SK-N-MC (cell line): ENCODE results near the gene KDSR.

Experiments
- DNase-seq: peaks from one replicate; pipeline ENCODE4 v3.0.0-alpha.2; 2011; ENCODE audit warnings: low read depth, low spot score
- H3K27ac ChIP-seq: fragments of 200-600 bp; sonication (generic); 2 replicates; pipeline ENCODE4 v1.5.1; 2016; ENCODE audit warnings: mixed run types
- H3K36me3 ChIP-seq: fragments of 200-600 bp; sonication (generic); 2 replicates; pipeline ENCODE4 v1.6.1; 2017; ENCODE audit warnings: antibody characterized with exemption, low read length, mixed read lengths; ENCODE audit not compliant: insufficient read depth
- H3K4me3 ChIP-seq: fragments of 200-600 bp; sonication (generic); 2 replicates; pipeline ENCODE4 v1.5.1; 2016
- H3K9ac ChIP-seq: fragments of 200-600 bp; sonication (generic); 2 replicates; pipeline ENCODE4 v1.8.0; 2017; ENCODE audit warnings: mixed run types, mixed read lengths; ENCODE audit not compliant: insufficient read length
- H3K9me3 ChIP-seq: fragments of 200-600 bp; sonication (generic); 2 replicates; pipeline ENCODE4 v1.6.1; 2017; ENCODE audit warnings: low read depth, mild to moderate bottlenecking, antibody characterized with exemption, low read length, moderate library complexity, mixed read lengths
- EZH2 ChIP-seq: fragments of 200-600 bp; sonication (generic); IDR thresholded peaks from one replicate; pipeline ENCODE4 v1.6.1; 2017; ENCODE audit warnings: antibody characterized with exemption
- FOXP2 ChIP-seq: optimal IDR thresholded peaks from 2 replicates; pipeline ENCODE3; 2011; ENCODE audit warnings: mild to moderate bottlenecking, moderate library complexity; ENCODE audit not compliant: insufficient read depth; ENCODE audit errors: extremely low read length, control extremely low read depth
- POLR2AphosphoS5 ChIP-seq: IDR thresholded peaks from 2 replicates; pipeline ENCODE4 v1.6.1; 2012; ENCODE audit warnings: mild to moderate bottlenecking, low read depth, low read length, borderline replicate concordance

The KDSR gene

DNA sequence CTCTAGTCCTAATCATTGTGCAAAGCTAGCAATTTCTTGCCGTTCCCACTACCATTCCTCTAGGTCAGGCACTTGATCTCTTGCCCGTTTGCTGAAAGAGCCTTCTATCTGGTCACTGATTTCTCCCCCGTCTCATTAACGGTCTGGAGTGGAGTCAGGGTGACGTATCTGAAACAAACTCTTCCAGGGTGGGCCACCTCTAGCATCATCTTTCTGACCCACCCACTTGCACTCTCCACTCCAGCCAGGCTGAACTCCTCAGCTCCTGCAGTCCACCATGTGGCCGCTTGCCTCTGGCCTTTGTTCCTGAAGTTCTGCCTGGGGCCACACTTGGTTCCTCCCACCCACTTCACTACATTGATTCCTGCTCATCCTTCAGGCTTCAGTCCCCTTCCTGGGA, 60.8 kb downstream of the KDSR start:
- Histone ChIP-seq H3K27ac (no peak overlapping the region), H3K36me3 (no peaks in the 10 kb centered on the region), H3K9me3 (no peaks in the 10 kb centered on the region), H3K4me3 (no peak overlapping the region), H3K9ac (no peak overlapping the region)
- TF ChIP-seq FOXP2, result no peak
- TF ChIP-seq POLR2AphosphoS5, result no peak
- TF ChIP-seq EZH2, result no peak
- DNase-seq, result no peak

DNA sequence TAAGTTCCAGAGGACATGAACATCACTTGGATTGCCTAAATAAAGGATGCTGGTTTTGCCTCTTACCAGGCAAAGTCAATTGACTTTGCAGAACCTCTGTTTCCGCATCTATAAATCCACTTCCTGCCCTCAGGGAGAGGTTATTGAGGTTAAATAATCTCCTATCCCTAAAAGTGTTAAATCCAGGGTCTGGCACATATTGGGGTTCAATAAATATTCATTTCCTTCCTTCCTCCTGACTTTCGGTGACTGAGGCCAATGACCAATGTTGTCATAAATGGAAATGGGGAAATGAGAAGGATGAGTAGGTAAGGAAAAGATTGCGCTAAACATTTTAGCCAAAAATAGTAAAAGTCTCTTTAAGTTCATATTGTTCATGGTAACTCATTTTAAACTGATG, 63.5 kb downstream of the KDSR start:
- no peak overlapping the region for H3K27ac ChIP-seq
- TF ChIP-seq POLR2AphosphoS5 (no peak), FOXP2 (no peak), EZH2 (no peak)
- no peaks in the 10 kb centered on the region for H3K36me3 ChIP-seq
- H3K9ac ChIP-seq, result no peak overlapping the region
- no peak for DNase-seq
- no peaks in the 10 kb centered on the region for H3K9me3 ChIP-seq
- H3K4me3 ChIP-seq, result no peak overlapping the region

- H3K9ac ChIP-seq, result no peak overlapping the region
- DNase-seq, result no peak
- H3K36me3 ChIP-seq, result no peaks in the 10 kb centered on the region
- no peaks in the 10 kb centered on the region for H3K9me3 ChIP-seq
- TF ChIP-seq POLR2AphosphoS5 (no peak), FOXP2 (no peak), EZH2 (no peak)
- H3K27ac ChIP-seq, result no peak overlapping the region
- no peak overlapping the region for H3K4me3 ChIP-seq
Measured at GRCh38 chr18:63302636-63303405, 64.2 kb downstream of the KDSR start.

GRCh38 chr18:63302220-63302619, 64.8 kb downstream of the KDSR start:
- Histone ChIP-seq H3K9ac (no peak overlapping the region), H3K9me3 (no peaks in the 10 kb centered on the region), H3K4me3 (no peak overlapping the region), H3K36me3 (no peaks in the 10 kb centered on the region), H3K27ac (no peak overlapping the region)
- no peak for DNase-seq
- TF ChIP-seq FOXP2, result no peak
- no peak for TF ChIP-seq POLR2AphosphoS5
- TF ChIP-seq EZH2, result no peak

DNA sequence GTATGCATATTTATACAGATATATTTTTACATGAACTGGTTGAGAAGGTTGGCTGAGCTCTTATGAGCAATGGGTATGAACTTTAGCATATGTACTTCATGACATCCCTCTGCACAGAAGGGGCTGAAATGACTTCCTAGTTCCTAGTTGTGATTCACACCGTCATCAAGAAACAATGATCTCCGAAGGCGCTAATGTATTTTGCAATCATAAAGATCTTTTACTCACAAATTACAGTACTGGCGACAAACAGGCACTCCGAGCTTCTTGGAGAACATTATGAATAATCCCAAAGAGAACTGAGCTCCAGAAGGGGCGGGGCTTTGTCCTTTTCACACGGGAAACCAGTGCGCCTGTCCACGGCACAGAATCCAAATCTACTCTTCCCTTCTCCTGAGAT, 65.6 kb downstream of the KDSR start:
- no peak overlapping the region for H3K9ac ChIP-seq
- H3K4me3 ChIP-seq, result no peak overlapping the region
- no peak for DNase-seq
- TF ChIP-seq POLR2AphosphoS5 (no peak), EZH2 (no peak), FOXP2 (no peak)
- no peak overlapping the region for H3K27ac ChIP-seq
- no peaks in the 10 kb centered on the region for H3K36me3 ChIP-seq
- H3K9me3 ChIP-seq, result no peaks in the 10 kb centered on the region

GRCh38 chr18:63299837-63300745, 66.9 kb downstream of the KDSR start:
- H3K9ac ChIP-seq, result no peak overlapping the region
- H3K9me3 ChIP-seq, result no peaks in the 10 kb centered on the region
- TF ChIP-seq POLR2AphosphoS5, result no peak
- TF ChIP-seq FOXP2, result no peak
- no peak for TF ChIP-seq EZH2
- no peak overlapping the region for H3K27ac ChIP-seq
- no peak for DNase-seq
- no peaks in the 10 kb centered on the region for H3K36me3 ChIP-seq
- H3K4me3 ChIP-seq, result no peak overlapping the region

DNA sequence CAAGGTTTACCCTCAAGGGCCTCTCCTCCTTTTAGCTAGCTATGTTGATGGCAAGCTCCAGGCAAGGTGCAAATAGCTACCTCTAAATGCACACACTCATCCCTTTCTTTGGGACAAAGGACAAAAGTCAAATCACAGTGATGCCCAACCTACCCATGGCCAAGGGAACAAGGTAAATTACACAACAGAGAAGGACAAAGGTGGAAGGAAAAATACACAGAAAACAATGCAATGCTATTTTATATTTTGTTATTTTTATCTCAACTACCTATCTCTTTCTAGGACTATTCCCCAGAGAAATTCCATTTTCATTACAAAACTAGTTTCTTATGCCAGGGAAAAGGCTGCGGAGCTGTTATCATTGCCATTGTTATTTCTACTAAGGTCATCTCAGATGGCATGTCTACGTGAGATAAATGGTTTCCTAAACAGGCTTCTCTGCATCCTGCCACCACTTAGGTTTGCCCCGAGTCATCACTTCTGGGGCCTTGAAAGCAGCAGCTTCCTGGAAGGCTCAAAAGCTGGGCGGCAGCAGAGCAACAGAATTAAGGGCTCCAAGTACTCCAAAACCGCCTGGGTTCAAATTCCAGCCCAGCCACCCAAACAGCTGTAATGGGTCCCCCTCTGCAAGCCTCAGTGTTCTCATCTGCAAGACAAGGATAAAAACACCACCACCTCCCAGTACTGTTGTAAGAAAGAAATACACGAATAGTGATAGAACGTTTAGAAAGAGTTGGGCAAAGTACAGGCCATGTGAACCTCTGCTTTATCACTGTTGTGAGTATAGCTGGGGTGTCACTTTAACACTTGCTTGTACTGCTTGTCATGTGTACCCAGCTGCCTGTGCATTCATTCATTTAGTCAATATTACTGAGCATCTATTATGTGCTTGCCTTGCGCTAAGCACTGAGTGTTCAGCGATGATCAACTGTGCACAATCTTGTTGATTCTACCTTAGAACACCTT, 68.3 kb downstream of the KDSR start:
- Histone ChIP-seq H3K9me3 (no peaks in the 10 kb centered on the region), H3K4me3 (no peak overlapping the region), H3K9ac (no peak overlapping the region), H3K27ac (no peak overlapping the region), H3K36me3 (no peaks in the 10 kb centered on the region)
- TF ChIP-seq EZH2, result no peak
- no peak for TF ChIP-seq POLR2AphosphoS5
- TF ChIP-seq FOXP2, result no peak
- no peak for DNase-seq
